RCC 7860 (cell line): ENCODE results near the gene NXPH2.
A peak's percentile ranks its signal among the peaks of the same experiment; 100 is the strongest.
"Not testable (repeated sequence)": the region's sequence is repeated elsewhere in the genome, so short reads cannot be mapped to it uniquely, and the experiment has no call there.

Experiments
- DNase-seq: peaks from one replicate; pipeline ENCODE4 v3.0.0-alpha.2; 2015; ENCODE audit warnings: low spot score
- FAIRE-seq: peaks from 2 replicates; lab custom pipeline; 2012; peaks lifted over from hg19 to GRCh38; lab: Jason Lieb, UNC

Gene NXPH2

DNA sequence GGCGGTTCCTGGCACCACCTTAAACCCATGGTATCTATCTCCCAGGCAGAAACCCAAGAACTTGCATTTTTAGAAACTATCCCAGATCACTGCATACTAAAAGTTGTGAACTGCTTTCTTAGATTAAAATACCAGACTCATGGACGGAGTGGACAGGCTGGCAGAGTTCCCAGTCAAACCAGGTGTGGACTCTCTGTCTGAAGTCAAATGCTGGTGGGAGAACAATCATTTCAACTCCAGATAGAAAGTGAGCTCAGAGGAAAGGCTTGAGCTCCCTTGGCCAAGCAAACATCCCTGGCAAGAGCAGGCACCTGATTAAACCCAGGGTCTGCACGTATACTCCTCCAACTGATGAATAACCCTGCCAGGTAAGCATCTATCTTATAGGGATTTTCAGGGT lies 19.5 kb downstream of the NXPH2 start:
- DNase-seq, result no peak
- FAIRE-seq, result no peak

DNA sequence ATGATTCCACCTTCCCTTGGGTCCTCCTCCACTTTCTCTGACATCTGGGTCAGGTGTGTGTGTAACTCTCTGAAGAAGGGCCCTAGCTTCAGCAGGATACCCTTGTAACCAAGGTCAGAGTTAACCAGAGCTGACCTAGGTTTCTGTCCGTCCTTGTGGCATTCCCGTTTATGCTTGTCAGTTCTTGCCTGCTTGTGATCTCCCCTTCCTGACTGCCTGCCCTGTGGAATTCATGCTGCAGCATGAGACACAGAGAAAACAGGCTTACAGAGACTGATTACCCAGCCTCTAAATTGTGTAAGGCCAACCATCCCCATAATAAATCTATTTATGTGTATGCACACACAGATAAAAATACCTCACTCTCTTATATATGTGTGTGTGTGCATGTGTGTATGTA lies 22.8 kb downstream of the NXPH2 start:
- DNase-seq (no peak), FAIRE-seq (no peak)

DNA sequence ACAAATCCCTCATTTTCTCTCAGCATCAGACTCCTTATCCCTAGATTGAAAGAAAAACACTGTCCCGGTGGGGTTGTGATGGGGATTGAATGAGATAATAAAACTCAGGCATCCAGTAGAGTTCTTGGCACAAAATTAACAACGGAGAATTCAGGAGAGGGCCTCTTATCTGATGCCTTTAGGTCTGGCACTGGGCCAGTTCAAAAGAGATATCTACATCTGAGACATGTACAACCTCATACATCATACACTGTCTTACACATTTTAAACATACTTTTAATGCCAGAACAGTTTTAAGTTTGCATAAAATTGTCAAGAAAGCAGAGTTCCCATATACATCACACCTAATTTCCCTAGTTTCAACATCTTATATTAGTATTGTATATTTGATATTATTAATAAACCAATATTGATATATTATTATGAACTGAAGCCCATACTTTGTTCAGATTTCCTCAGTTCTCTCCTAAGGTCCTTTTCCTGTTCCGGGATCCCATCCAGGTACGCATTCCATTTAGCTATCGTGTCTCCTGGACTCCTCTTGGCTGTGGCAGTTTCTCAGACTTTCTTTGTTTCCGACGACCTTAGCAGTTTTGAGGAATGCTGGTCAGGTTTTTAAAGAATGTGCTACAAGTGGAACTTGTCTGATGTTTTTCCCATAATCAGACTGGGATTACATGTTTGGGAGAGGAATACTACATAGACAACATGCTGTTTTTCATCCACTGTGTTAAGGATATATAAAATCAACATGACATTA lies 27.8 kb downstream of the NXPH2 start:
- FAIRE-seq, result no peak
- no peak for DNase-seq

DNA sequence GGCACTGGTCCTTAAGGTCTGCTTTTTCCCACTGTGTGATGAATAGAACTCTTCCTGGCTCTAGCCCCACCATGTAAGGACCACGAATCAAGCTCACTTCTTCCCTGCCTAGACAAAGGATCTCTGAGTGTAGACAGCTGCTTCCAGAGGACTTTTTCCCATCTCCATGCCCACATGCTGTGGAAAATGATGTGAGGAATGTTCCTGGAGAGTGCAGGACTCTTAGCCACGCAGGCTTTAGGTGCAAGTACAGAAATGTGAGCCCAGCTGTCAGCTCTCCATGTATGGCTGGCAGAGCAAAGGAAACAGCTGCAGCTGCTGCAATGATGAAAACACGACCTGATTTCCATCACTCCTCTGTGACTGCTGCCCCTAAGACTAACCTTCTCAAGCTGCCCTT lies 35.5 kb downstream of the NXPH2 start:
- DNase-seq (no peak), FAIRE-seq (no peak)

DNA sequence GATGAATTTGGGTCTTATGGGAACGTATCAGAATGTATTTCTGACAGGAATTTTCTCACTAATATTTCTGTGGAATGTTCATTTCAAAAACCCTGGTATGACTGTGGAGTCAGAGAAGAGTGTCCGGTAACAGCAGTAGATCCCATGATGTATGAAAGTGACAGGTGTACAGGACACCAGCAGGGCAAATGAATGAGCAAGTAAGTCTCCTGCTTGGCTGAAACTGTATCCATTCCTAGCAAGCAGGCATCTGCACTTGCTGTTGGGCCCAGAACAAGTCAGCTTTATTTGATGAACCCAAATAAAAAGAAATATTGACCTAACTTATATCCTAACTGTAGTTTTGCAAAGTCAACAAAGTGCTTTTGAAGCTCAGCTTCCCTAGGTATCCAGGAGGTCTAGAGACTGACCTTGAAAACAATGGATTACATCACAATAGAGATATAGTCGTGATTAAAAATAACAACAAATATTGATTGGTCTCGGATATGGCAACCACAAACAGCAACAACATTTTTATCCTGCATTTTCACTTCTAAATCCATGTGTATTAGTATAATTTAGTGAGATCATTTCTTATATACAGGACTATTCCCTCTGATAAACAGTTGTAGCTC lies 37.6 kb downstream of the NXPH2 start:
- DNase-seq (no peak), FAIRE-seq (no peak)

DNA sequence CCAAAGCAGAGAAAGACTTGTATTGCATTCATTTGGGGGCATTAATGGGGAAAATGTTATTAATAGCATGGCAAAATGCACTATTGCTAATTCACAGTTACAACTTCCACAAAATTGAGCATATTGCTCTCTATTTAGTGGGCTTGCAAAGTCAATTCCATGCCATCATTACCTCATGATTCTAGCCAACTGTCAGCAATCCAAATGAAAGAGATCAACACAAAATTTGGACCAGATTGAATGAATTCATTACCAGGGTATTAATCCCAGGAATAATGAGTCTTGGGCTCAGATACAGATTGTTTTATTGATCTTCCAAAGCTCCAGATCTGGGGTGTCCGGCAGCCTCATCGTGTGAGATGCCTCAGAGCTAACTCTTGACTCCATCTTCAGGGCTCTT lies 38.3 kb downstream of the NXPH2 start:
- FAIRE-seq, result no peak
- no peak for DNase-seq

DNA sequence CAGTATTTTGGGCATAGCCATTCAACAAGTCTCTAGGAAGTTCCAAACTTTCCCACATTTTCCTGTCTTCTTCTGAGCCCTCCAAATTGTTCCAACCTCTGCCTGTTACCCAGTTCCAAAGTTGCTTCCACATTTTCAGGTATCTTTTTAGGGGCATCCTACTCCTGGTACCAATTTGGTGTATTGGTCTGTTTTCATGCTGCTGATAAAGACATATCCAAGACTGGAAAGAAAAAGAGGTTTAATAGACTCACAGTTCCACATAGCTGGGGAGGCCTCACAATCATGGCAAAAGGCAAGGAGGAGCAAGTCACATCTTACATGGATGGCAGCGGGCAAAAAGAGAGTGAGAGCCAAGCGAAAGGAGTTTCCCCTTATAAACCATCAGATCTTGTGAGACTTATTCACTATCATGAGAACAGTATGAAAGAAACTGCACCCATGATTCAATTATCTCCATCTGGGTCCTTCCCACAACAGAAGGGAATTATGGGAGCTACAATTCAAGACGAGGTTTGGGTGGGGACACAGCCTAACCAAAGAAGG lies 43.1 kb downstream of the NXPH2 start:
- not testable (repeated sequence) for FAIRE-seq, DNase-seq

DNA sequence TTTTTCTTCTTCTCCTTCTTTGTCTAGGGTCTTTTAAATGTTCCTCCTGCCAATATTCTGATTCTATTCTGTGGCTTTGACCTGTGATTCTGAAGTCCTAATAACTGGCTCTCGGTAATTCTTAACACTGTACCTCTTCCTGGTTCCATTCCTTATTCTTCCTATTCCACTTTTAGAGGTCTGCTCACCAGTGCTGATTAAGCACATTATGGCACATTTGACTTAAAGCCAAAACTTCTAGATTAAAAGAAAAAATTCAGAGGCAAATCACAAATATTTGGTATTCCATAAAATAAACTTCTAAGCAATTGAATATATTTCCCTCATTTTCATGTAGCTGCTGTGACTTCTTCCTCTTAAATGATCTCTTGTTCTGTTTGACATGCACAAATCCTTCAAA lies 47.5 kb downstream of the NXPH2 start:
- DNase-seq, result no peak
- no peak for FAIRE-seq

DNA sequence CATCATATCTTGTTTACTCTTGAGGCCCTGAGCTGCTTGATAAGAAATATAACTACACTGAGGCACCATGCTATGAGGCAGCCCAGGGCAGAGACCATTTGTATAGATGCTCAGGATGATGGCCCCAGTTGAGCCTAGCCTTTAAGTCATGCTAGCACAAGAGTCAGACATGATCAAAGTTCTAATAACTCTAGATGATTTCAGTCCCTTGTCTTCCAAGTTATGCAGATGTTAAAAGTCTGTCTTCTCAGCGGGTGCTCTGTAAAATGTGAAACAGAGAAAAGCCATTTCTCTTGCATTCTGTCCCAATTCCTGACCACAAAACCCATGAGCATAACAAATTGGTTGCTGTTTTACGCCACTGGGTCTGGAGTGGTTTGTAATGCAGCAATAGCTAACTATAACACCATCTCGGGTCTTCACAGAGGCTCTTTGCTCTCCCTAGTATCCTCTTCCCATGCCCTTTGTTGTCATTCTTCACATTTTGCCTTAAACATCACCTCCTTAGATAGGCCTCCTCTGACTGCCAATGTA lies 49.6 kb downstream of the NXPH2 start:
- FAIRE-seq, result no peak
- no peak for DNase-seq

DNA sequence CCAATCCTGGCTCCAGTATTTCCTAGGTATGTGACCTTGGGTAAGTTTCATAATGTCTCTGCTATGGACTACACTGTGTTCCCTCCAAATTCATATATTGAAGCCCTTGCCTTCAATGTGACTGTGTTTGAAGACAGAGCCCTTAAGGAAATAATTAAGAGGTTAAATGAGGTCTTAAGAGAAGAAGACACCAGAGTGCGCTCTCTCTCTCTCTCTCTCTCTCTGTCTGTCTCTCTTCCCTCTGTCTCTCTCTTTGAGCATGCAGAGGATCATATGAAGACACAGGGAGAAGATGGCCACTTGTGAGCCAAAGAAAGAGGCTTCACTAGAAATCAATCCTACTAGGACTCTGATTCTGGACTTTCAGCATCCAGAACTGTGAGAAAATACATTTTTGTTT lies 52.2 kb downstream of the NXPH2 start:
- FAIRE-seq (no peak), DNase-seq (no peak)

DNA sequence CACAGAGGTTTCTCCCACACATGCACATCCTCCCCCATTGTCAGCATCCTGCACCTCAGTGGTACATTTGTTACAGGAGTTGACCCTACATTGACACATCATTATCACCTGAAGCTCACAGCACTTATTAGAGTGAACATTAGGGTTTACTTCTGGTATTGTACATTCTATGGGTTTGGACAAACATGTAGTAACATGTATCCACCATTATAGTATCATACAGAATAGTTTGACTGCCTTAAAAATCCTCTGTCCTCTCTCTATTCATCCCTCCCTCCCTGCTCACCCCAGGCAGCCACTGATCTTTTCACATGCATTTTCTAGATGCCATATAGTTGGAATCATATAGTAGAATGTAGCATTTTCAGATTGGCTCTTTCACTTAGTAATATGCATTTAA lies 53.5 kb downstream of the NXPH2 start:
- no peak for DNase-seq
- FAIRE-seq, result no peak

DNA sequence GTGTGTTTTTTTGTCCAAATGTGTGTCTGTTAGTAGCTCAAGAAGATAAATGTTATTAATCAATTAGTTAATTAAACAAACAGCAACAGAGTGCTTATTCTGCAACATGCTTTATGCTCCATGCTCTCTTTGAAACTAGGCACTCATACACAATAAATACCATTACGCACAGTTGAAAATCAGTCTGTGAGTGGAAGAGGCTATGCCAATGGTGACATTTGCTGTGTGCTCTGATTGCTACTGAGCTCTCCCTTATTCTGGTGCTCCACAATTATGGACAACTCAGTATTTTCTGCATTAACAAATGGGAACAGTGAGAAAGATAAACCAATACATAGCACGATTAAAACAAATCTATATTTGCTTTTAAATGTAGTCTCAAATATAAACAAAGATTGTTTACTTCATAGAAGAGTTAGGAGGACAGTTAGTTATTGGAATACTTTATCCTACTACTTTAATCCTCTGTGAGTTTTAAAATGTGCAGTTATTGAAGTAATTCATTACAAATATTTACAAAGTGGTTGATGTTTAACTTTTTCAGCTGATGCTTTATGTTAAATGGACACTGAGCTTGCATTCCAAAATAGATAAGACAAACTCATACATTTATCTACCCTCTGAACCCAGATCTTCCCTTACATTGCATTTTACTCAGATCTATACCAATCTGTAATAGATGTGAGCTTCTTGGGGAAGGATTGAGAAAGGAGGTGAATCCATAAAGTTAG lies 55.3 kb downstream of the NXPH2 start:
- FAIRE-seq (no peak), DNase-seq (no peak)

DNA sequence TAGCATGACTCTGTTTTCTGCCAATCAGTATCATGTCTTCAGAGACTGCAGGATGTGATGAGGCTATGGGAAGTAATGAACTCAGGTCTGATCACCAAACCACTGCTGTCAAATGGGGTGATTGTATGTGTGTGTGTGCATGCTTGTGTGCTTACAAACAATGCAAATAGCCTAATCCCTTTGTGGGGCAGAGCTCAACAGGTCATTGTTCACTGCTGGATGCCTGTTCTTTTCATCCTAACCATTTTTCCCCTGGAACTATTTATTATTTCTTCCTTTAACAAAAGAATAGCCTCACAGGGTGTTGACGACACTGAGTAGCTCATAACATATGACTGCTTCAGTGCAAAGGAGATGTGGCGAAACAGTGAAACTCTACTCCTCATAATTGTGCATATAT lies 55.9 kb downstream of the NXPH2 start:
- DNase-seq (no peak), FAIRE-seq (no peak)

DNA sequence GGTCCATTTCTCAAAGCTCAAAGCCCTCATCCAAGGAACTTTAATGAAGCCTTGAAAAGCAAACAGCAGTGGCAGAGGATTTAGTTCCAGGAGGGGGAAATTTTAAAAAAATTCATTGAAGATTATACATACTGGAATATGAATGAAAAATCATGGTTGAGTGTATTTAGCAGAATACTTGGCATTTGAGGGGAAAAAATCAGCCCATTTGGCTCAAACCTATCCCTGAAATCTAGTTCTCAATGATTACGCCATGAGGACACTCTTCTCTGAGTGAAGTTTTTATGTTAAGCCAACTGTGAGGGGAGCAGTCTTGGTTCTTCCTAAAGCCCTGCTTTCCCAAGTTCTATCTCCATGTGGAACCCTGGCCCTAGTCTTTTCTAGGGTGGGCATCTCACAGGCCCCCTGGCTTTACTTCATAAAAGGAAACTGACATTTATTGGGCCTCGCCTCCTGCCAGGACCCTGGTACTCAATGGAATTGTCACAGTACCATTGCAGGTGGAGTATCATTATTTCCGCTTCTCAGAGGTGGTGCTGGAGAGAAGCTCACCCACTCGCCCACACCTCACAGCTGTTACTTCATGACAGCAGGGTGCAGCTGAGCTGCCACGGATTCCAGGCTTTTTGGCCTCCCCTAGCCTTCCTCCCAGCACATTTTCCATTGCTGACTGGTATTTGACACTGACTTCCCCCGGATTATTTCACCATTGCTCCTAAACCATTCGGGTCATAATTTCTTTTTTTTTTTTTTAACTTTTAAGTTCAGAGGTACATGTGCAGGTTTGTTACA lies 56.8 kb downstream of the NXPH2 start:
- no peak for DNase-seq
- FAIRE-seq, result no peak

DNA sequence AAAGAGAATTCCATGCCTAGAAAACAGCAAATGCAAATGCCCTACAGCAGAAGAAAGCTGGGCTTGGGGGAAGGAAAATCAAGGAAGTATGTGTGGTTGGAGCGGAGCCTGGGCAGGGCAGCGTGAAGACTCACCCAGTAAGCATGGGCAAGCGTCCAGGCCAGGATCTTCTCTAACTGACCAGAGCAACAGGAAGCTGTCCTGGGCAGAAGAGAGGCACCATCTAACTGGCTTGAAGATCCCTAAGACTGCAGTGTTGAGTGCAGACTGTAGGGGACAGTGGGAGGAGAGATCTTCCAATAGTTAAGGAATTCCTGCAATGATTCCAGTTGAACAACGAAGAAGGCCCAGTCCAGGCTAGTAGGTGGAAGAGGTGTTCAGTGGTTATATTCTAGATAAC lies 57.9 kb downstream of the NXPH2 start:
- FAIRE-seq (peak; percentile 78), DNase-seq (peak; percentile 60)

DNA sequence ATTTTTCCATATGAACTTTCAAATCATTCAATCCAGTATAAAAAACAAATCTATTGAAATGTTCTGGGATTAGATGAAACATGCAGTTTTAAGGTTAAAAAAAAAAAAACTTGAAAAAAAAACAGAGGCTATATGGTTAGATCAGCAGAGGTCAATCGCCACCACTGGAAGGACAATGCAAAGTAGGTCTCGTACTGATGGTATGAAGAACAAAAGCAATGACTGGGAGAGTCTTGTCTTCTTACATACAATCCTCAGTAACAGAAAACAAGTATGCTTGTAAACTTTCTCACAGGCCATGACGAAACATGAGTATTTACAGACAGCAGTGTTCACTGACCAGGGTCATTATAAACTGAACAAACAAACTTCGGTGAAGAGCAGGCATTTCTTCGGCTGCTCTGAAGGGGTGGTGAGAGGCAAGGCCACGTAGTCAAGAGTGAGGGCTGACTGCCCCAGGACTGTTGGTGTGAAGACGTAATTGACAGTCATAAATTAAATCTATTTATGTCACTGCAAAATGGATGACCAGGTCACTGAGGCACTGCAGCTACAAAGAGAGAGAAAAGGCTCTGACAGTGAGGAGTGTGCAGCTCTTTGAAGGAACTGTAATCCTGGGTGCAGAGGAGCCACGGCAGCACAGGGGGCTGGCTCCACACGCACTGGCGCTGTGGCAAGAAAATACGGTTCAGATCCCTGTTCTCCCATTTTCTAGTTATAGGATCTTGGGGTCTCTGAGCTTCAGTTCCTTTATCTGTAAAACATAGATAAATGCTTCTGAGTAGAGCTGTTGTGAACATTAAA lies 60.0 kb downstream of the NXPH2 start:
- FAIRE-seq (no peak), DNase-seq (no peak)

DNA sequence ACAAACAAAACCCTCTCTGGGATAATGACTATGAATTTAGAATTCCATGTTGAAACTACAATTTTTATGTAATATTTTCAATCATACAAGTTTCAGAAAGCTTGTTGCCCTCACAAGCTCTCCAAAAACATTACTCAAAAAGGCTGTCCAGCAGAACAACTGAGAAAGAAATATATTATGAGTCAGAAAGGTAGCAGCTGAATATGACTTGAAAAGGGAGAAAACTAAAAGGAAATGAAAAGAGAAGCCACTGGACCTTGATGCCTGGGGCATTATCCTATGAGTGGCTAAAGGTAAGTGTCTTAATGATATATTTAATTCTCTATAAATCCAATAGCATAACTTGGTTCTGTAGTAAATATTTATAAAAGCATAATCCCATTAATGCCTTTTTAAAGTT lies 61.8 kb downstream of the NXPH2 start:
- FAIRE-seq, result no peak
- DNase-seq, result no peak

DNA sequence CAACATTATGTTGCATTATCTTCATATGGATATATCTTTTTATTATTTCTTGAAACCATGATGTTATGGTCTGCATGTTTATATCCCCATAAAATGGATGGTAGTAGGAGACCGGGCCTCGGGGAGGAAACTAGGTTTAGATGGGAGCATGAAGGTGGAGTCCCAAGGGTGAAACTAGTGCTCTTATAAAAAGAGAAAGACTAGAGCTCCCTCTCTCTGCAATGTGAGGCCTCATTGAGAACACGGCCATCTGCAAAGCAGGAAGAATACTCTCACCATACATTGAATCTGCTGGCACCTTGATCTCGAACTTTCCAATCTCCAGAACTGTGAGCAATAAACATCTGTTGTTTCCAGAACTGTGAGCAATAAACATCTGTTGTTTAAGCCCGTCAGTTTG lies 64.0 kb downstream of the NXPH2 start:
- DNase-seq, result no peak
- no peak for FAIRE-seq

DNA sequence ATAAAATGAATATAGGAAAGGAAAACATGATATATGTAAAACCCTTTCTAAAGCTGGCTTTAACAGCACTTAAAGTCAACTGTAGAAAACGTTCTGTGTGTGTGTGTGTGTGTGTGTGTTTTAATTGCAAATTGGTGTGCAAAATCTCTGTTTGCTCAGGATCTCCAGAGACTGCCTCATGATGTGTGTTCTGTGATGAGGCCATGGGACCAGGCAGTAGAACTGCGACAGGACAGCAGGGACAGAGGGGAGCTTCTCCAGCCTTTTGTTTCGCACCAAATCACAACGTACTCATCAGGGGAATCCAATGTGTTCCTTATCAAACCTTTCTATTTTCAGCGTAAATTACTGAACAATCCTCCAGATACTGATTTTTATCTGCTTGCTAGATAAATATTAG lies 66.7 kb downstream of the NXPH2 start:
- no peak for FAIRE-seq
- no peak for DNase-seq

DNA sequence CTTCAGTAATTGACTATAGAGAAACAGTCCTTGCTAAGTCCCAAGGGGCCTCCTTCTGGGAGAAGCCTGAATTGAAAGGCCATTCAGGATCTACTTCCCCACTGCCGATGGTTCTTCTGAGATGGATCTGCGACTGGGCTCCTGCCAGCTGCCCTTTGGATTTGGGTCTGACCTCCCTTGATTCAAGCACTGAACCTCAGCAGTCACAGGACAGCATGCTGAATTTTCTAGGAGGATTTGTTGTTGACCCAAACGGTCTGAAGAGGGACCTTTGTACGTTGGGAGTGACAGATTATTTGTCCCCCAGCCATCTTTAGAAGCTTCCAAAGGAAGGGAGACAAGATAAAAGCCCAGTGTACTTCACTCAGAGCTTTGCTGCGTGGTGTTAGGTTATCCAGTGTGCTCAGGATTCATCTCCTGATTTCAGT lies 67.1 kb downstream of the NXPH2 start:
- FAIRE-seq (no peak), DNase-seq (no peak)
